ENCODE results near the gene PRKAR2A. TPM values are rescaled to one million over a fixed set of nuclear protein-coding genes. Genes with fewer than 3 reads are reported as not detected.
"Not testable (repeated sequence)": the region's sequence is repeated elsewhere in the genome, so short reads cannot be mapped to it uniquely, and the experiment has no call there.

PRKAR2A gene
- polyA plus RNA-seq, 1 experiment: 9.0 TPM

DNA sequence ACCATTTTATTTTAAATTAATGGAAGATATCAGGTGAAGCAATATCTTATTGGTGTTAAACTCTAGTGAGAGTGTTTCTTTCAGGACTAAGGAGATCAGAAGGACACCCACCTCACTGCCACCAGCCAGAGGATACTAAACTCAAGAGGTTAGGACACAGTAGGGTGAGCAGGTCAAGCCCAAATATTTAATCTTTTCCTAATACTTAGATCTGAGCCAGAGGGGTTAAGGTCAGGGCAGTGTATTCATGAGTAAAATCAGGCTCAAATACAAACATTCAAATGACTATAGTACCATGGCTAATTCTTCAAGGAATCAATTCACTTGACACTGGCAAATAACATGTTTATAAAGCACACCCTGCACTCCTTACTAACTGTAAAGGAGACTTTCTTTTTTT is 65.6 kb downstream of the PRKAR2A start:
- no peak for TF ChIP-seq CTCF (IDR thresholded peaks at IDR 0.05; ENCODE audit: insufficient read depth, low read depth, low read length)
- ChIA-PET CTCF (no interaction called here), POLR2A (no interaction called here)
- Histone ChIP-seq H3K4me3 (ENCODE audit: low read depth, low read length) (no peak overlapping the region), H3K27me3 (ENCODE audit: control insufficient read depth, insufficient read depth, low read length) (no peaks in the 10 kb centered on the region), H3K36me3 (ENCODE audit: control insufficient read depth, insufficient read depth, low read length) (peaks cover 4% of the 10 kb centered on the region)
- DNase-seq (ENCODE audit: low read depth): no peak

- H3K27me3 ChIP-seq (ENCODE audit: control insufficient read depth, insufficient read depth, low read length); H3K36me3 ChIP-seq (ENCODE audit: control insufficient read depth, insufficient read depth, low read length); POLR2A ChIA-PET; H3K4me3 ChIP-seq (ENCODE audit: low read depth, low read length); DNase-seq (ENCODE audit: low read depth): not testable (repeated sequence)
- CTCF ChIA-PET: interaction anchor here (1.3 kb wide), 1 partner anchor 12 kb away, joined by 3 read pairs; no protein-coding TSS in a partner anchor
Observed at GRCh38 chr3:48778565-48778964, 69.1 kb downstream of the PRKAR2A start.

DNA sequence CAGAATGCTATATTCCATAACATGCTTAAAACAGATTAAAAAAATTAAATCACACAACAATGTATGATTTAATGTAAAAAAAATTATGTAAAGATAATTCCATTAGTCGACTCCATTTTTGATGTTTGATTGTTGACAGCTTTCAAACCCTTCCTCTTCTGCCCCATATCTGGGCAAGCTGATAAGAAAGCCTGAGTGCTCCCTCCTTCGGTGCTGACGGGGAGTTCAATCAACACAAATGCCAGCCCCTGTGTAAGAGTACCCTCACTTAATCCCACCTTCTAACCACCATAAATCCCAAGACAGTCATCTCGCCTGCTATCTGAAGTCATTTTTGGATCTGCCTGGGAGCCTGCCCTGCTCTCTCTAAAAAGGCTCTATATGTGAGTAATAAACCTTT is 70.8 kb downstream of the PRKAR2A start:
- Histone ChIP-seq H3K27me3 (ENCODE audit: control insufficient read depth, insufficient read depth, low read length) (no peaks in the 10 kb centered on the region), H3K4me3 (ENCODE audit: low read depth, low read length) (no peak overlapping the region), H3K36me3 (ENCODE audit: control insufficient read depth, insufficient read depth, low read length) (no peaks in the 10 kb centered on the region; the same call in 1 of the 2 replicates)
- no peak for TF ChIP-seq CTCF (IDR thresholded peaks at IDR 0.05; ENCODE audit: insufficient read depth, low read depth, low read length)
- POLR2A ChIA-PET: no interaction called here
- CTCF ChIA-PET: no interaction called here
- DNase-seq (ENCODE audit: low read depth): no peak

DNA sequence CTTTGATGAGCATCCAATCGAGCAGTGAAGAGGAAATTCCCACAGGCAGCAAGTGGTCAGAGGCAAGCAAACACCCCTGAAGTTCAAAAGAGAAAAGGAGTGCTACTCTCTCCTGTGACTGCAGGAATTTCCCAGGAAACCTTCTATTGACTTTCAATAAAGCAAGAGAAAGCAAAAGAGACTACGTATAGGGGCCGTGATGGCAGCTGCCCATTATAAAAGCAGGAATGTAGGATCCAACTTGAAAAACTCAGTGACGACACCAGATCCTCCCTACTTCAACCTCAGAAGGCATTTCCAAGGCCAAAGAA is 77.5 kb downstream of the PRKAR2A start:
- H3K4me3 ChIP-seq (ENCODE audit: low read depth, low read length): no peak overlapping the region
- ChIA-PET POLR2A (no interaction called here), CTCF (no interaction called here)
- no peak for DNase-seq (ENCODE audit: low read depth)
- no peaks in the 10 kb centered on the region for H3K27me3 ChIP-seq (ENCODE audit: control insufficient read depth, insufficient read depth, low read length)
- H3K36me3 ChIP-seq (ENCODE audit: control insufficient read depth, insufficient read depth, low read length): peaks cover 6% of the 10 kb centered on the region
- TF ChIP-seq CTCF (IDR thresholded peaks at IDR 0.05; ENCODE audit: insufficient read depth, low read depth, low read length): no peak

DNA sequence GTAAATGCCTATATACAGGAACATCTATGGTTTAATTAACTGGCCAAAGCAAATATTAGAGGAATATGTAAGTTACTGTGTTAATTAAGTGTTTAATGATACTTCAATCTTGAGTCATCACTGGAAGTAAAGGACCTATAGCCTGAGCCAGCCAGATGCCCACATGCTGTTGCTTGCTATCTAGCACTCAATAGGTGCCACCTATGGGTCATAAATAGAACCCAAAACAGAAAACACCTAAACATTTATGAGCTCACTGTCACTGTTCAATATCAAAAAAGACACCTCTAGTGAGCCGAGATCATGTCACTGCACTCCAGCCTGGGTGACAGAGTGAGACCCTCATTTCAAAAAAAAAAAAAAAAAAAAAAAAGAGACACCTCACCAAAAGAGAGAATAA is 82.3 kb downstream of the PRKAR2A start:
- Histone ChIP-seq H3K4me3 (ENCODE audit: low read depth, low read length) (no peak overlapping the region), H3K27me3 (ENCODE audit: control insufficient read depth, insufficient read depth, low read length) (no peaks in the 10 kb centered on the region), H3K36me3 (ENCODE audit: control insufficient read depth, insufficient read depth, low read length) (peaks cover 1% of the 10 kb centered on the region)
- TF ChIP-seq CTCF (IDR thresholded peaks at IDR 0.05; ENCODE audit: insufficient read depth, low read depth, low read length): peak; percentile 11; the same call in 1 of the 2 replicates
- ChIA-PET CTCF (interaction anchor here (0.6 to 1.7 kb wide), 2 partner anchors 26 to 99 kb away, joined by 5 to 6 read pairs; no protein-coding TSS in a partner anchor), POLR2A (no interaction called here)
- no peak for DNase-seq (ENCODE audit: low read depth)

- no peak for DNase-seq (ENCODE audit: low read depth)
- TF ChIP-seq CTCF (IDR thresholded peaks at IDR 0.05; ENCODE audit: insufficient read depth, low read depth, low read length): no peak
- POLR2A ChIA-PET: no interaction called here
- H3K27me3 ChIP-seq (ENCODE audit: control insufficient read depth, insufficient read depth, low read length): no peaks in the 10 kb centered on the region
- no peak overlapping the region for H3K4me3 ChIP-seq (ENCODE audit: low read depth, low read length)
- H3K36me3 ChIP-seq (ENCODE audit: control insufficient read depth, insufficient read depth, low read length): peaks cover 1% of the 10 kb centered on the region; the same call in 1 of the 2 replicates
- CTCF ChIA-PET: interaction anchor here (1.1 kb wide), 1 partner anchor 13 kb away, joined by 4 read pairs; no protein-coding TSS in a partner anchor
Observed at GRCh38 chr3:48762816-48763215, 84.9 kb downstream of the PRKAR2A start.

GRCh38 chr3:48759991-48760540 is 87.6 kb downstream of the PRKAR2A start:
- CTCF ChIA-PET: interaction anchor here (0.6 to 2.7 kb wide), 4 partner anchors 11 to 88 kb away, joined by 3 to 15 read pairs (median 3); partner anchors contain the start of gene PRKAR2A
- DNase-seq (ENCODE audit: low read depth); H3K27me3 ChIP-seq (ENCODE audit: control insufficient read depth, insufficient read depth, low read length); H3K36me3 ChIP-seq (ENCODE audit: control insufficient read depth, insufficient read depth, low read length); POLR2A ChIA-PET; H3K4me3 ChIP-seq (ENCODE audit: low read depth, low read length): not testable (repeated sequence)

GRCh38 chr3:48759531-48759930 is 88.1 kb downstream of the PRKAR2A start:
- H3K36me3 ChIP-seq (ENCODE audit: control insufficient read depth, insufficient read depth, low read length); POLR2A ChIA-PET; DNase-seq (ENCODE audit: low read depth); H3K27me3 ChIP-seq (ENCODE audit: control insufficient read depth, insufficient read depth, low read length); H3K4me3 ChIP-seq (ENCODE audit: low read depth, low read length): not testable (repeated sequence)
- CTCF ChIA-PET: interaction anchor here (2.7 kb wide), 1 partner anchor 20 kb away, joined by 15 read pairs; no protein-coding TSS in a partner anchor

All from BJ (cell line).